GM18519 (cell line): ENCODE data around the gene GOLGA3.
"Not testable (repeated sequence)": the region's sequence is repeated elsewhere in the genome, so short reads cannot be mapped to it uniquely, and the experiment has no call there.

Experiments used
- ATAC-seq: cut with Tn5 transposase; IDR thresholded peaks from one replicate; pipeline ENCODE4 v1.9.1; 2021; ENCODE audit warnings: mild to moderate bottlenecking, moderate library complexity; ENCODE audit not compliant: unreplicated experiment, low FRiP score

The GOLGA3 gene

DNA sequence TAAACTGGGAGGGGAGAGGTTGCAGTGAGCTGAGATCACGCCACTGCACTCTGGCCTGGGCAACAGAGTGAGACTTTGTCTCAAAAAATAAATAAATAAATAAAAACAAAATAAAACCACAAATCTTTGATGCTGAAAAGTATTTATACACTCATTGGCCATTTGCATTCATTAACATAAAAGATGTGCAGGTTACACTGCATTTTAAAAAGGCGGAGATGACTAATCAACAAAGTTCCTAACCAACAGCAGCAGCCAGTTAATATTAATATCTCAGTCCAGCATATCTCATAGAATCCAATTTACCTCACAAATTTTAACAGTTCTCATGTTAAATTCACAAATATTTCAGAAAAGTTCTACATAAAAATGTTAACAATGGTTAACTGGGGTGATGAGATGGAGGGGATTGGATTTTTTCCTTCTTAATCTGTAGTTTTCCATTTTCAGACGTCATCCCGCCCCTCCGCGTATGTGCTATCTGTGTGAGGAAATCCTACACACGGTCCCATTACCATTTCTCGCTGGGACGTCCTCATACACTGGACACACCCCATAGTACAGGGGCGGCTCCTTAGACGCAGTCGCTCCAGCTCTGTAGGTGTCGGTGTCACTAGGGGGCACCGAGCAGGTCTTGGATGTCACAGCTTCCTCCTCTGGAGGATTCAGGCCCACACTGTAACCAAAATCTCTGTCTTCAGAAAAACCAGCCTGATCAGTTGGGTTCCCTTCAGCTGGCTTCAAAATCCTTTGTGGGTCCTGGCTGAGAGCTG is 74.3 kb downstream of the GOLGA3 start:
- no peak for ATAC-seq

- not testable (repeated sequence) for ATAC-seq
These were observed 75.0 kb downstream of the GOLGA3 start for GRCh38 chr12:132753670-132754069.

DNA sequence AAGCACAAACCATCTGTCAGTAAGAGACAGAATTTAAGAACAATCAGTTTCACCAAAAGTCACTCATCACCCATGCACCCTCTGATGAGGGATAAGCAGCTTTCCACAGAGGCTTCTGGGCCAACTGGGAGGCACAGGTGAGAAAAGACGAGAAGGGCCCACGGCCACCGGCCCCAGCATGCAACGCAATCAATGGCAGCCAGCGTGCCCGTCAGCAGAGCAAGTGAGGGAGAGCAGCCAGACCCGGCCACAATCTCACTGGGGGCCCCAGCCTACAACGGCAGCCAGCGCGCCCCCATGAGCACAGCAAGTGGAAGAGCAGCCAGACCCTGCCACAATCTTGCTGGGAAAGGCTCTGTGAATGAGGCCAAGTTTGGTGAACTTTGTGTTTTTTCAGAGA is 80.3 kb downstream of the GOLGA3 start:
- ATAC-seq = no peak

GRCh38 chr12:132747896-132748295 is 80.8 kb downstream of the GOLGA3 start:
- ATAC-seq = no peak

DNA sequence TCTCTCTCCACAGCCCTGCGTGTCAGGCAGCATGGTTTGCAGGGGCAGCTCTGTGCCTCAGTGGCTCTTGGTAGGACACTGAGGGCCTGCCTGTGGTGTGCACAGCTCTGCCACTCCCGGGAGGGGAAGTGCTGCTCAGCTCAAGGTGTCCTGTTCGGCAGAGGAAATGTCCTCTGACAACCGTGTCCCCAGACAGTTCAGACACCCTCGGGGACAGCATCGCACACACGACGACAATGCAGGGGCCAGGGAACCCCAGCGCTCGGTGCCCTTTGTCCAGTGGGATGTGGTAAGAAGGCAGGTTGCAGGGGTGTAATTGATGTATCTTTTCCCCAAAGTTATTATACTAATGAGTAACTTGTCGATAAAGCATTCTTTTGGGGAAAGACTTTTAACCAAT is 81.3 kb downstream of the GOLGA3 start:
- no peak for ATAC-seq

- ATAC-seq = no peak
These were observed 82.1 kb downstream of the GOLGA3 start for GRCh38 chr12:132746613-132747012.

GRCh38 chr12:132743831-132744230 is 84.8 kb downstream of the GOLGA3 start:
- ATAC-seq = no peak

GRCh38 chr12:132741620-132742019 is 87.0 kb downstream of the GOLGA3 start:
- no peak for ATAC-seq

DNA sequence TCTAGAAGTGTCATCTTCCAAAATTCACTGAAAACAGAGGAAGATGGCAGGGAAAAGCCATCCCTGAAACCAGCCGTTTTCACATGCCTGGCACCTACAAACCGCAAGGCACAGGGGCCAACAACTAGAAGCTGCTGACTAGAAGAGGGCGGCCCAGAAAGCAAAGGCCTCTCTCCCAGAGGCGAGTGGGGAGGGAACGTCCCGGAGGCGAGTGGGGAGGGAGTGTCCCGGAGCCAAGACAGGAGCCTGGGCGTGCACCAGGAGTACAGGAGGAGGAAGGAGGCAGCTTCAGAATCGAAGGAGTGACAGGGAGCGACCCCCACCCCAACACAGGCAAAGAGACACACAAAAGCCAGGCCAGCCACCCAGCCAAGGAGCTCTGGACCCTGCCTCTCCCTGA is 88.0 kb downstream of the GOLGA3 start:
- no peak for ATAC-seq

- no peak for ATAC-seq
These were observed 88.4 kb downstream of the GOLGA3 start for GRCh38 chr12:132740313-132740646.

GRCh38 chr12:132739600-132740312 is 88.9 kb downstream of the GOLGA3 start:
- ATAC-seq = no peak

- ATAC-seq = no peak
These were observed 91.8 kb downstream of the GOLGA3 start for GRCh38 chr12:132736913-132737312.

DNA sequence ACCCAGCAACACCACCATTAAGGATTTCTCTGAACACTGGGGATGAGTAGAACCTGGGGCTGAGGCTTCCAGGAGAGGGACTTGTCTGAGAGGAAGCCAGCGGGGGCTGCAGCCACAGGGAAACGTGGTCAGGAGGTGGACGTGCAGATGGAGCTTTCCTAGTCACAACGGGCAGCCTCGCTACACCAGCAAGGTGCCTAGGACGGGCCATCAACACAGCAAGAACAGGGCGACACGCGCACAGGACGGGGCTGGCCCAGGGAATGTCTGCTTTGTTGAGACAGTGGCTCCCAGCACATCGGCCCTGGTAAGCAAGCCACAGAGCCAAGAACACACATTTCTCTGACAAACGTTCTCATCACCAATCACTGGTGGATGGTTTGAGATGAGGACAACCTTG is 92.3 kb downstream of the GOLGA3 start:
- ATAC-seq = no peak

- ATAC-seq = no peak
These were observed 93.2 kb downstream of the GOLGA3 start for GRCh38 chr12:132735496-132735895.

- ATAC-seq = no peak
These were observed 94.5 kb downstream of the GOLGA3 start for GRCh38 chr12:132734206-132734605.

- ATAC-seq = no peak
These were observed 97.1 kb downstream of the GOLGA3 start for GRCh38 chr12:132731574-132731973.

- ATAC-seq = no peak
These were observed 98.3 kb downstream of the GOLGA3 start for GRCh38 chr12:132730353-132730752.

DNA sequence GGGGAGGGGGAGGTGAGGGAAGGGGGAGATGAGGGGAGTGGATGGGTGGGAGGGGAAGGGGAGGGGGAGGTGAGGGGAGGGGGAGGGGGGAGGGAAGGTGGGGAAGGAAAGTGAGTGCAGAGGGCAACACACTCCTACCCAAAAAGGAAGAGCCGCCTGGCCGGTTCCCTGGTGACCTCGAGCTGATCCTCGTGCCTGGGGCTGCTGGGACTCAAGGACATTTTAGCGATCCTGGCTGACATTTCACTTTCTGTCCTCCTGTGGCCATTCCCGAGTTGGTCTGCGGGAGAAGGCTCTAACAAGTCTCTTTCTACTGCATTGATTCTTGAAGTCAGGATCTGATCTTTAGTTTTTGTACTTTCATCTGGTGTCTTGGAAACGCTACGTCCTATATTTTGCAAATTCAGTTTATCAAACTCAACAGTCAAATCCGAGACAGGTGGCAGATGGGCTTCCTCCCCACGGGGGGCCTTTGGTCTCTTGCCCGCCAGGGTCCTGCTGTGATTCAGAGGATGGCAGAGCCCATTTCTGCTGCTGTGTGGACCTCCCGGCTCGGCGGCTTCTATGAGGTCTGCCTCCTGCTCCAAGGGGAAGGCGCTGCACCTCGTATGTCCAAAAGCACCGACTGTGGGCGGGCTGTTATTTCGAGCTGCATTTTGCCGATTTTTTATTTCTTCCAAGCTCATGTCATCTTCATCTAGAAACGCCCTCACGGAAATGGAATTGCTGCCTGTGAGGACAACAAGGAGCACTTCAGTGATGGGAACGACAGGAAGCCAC is 98.9 kb downstream of the GOLGA3 start:
- no peak for ATAC-seq

- no peak for ATAC-seq
These were observed 100.2 kb downstream of the GOLGA3 start for GRCh38 chr12:132728502-132728901.

- ATAC-seq = no peak
These were observed 101.4 kb downstream of the GOLGA3 start for GRCh38 chr12:132727091-132727794.

DNA sequence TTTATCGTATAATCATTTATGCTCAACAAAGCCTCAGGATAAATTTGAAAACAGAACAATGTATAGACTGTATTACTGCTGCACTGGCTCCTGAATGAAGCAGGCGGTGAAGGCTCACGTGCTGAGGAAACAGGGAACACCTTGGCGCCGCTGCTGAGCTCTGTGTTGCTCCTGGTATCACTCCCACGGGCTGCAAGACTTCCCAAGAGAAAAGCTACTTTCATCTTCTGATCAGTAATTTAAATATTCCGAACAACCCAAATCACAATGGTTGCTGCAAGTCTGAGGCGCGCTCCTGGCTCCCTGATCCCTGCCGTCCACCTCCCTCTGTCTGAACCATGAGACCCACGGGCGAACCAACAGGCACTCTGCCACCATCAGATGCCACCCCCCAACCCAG is 102.3 kb downstream of the GOLGA3 start:
- ATAC-seq = no peak
